T47D (cell line): Measurements from ENCODE around the gene HNRNPR.
"Not testable (repeated sequence)": the region's sequence is repeated elsewhere in the genome, so short reads cannot be mapped to it uniquely, and the experiment has no call there.

Source experiments
- DNase-seq, 2 experiments: peaks; one replicate each; pipeline versions ENCODE4 v3.0.0 to v3.0.0-alpha.2; 2011 to 2012; ENCODE audit warnings: low read depth in 1 of 2, low spot score in 1 of 2
- JUND ChIP-seq: IDR thresholded peaks from 2 replicates; pipeline ENCODE4 v1.6.1; 2012; ENCODE audit warnings: low read depth
- in situ Hi-C: cut with HindIII; loops from 2 replicates; pipeline ENCODE4 v1.10.0; 2016; ENCODE audit warnings: low sequenced_read_pairs, low pct_unique_long_range_greater_than_20kb

Gene HNRNPR

GRCh38 chr1:23337869-23338268, 6.2 kb downstream of the HNRNPR start:
- in situ Hi-C loops = no loop called here
- no peak for DNase-seq
- TF ChIP-seq JUND = no peak

GRCh38 chr1:23331713-23332112, 12.4 kb downstream of the HNRNPR start:
- in situ Hi-C loops = no loop called here
- TF ChIP-seq JUND = no peak
- no peak for DNase-seq

GRCh38 chr1:23330846-23331245, 13.2 kb downstream of the HNRNPR start:
- in situ Hi-C loops = no loop called here
- no peak for DNase-seq
- TF ChIP-seq JUND = no peak

- in situ Hi-C loops = no loop called here
- TF ChIP-seq JUND = no peak
- no peak for DNase-seq
These were observed 18.7 kb downstream of the HNRNPR start for GRCh38 chr1:23325393-23325792.

- TF ChIP-seq JUND = no peak
- no peak for DNase-seq
- in situ Hi-C loops = no loop called here
These were observed 21.3 kb downstream of the HNRNPR start for GRCh38 chr1:23322770-23323169.

GRCh38 chr1:23310280-23310679, 33.8 kb downstream of the HNRNPR start:
- in situ Hi-C loops = not testable (repeated sequence)

GRCh38 chr1:23304140-23304620, 39.9 kb downstream of the HNRNPR start:
- in situ Hi-C loops = no loop called here
- no peak for TF ChIP-seq JUND
- DNase-seq = no peak

More at GRCh38 chr1:23310280-23310679, 33.8 kb downstream of the HNRNPR start:
- not testable (repeated sequence) for DNase-seq

GRCh38 chr1:23303524-23303923, 40.6 kb downstream of the HNRNPR start:
- in situ Hi-C loops = no loop called here
- no peak for DNase-seq
- no peak for TF ChIP-seq JUND

- DNase-seq = no peak
- TF ChIP-seq JUND = no peak
- in situ Hi-C loops = no loop called here
These were observed 47.2 kb downstream of the HNRNPR start for GRCh38 chr1:23296931-23297330.

GRCh38 chr1:23291706-23292105, 52.4 kb downstream of the HNRNPR start:
- no peak for DNase-seq
- TF ChIP-seq JUND = no peak
- in situ Hi-C loops = no loop called here

- no peak for DNase-seq
- no peak for TF ChIP-seq JUND
- in situ Hi-C loops = no loop called here
These were observed 53.1 kb downstream of the HNRNPR start for GRCh38 chr1:23290836-23291565.

GRCh38 chr1:23288671-23289070, 55.4 kb downstream of the HNRNPR start:
- in situ Hi-C loops = no loop called here
- no peak for TF ChIP-seq JUND
- DNase-seq = no peak

GRCh38 chr1:23288201-23288600, 55.9 kb downstream of the HNRNPR start:
- TF ChIP-seq JUND = no peak
- in situ Hi-C loops = no loop called here
- no peak for DNase-seq

- no peak for DNase-seq
- in situ Hi-C loops = no loop called here
These were observed 57.7 kb downstream of the HNRNPR start for GRCh38 chr1:23286401-23286800.

More at GRCh38 chr1:23286401-23286800, 57.7 kb downstream of the HNRNPR start:
- no peak for TF ChIP-seq JUND
